Measurements from ENCODE around the gene ACOX3. TPM values are rescaled to one million over a fixed set of nuclear protein-coding genes. Genes with fewer than 3 reads are reported as not detected.

The ACOX3 gene
- total RNA-seq, 1 experiment from 2014 or later = 24.1 TPM

DNA sequence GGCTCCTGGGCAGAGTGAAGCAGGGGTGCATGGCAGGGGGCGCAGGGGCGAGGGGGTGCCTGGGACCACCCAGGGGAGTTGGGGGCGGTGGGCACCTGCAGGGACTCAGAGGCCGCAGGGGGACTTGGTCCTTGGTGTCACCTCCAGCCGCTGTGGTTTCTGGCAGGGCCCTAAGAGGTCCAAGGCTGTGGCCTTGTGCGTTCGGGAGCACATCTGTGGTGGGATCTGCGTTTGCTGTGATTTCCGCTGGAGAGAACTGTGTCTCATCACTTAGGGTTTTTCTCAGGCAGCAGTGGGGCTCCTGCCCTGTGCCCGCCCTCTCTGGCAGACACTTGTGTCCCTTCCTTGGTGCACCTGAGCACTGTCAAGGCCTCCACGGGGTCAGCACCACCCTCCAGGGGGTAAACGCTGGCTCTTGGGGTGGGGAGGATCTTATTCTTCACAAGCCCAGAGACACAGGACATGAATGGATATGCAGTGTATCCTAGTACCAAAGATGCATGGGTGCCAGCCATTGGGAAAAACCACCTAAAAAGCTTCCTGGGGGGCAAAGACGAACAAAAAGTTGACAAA is 66.5 kb downstream of the ACOX3 start:
- DNase-seq (ENCODE audit: low read depth) = no peak

DNA sequence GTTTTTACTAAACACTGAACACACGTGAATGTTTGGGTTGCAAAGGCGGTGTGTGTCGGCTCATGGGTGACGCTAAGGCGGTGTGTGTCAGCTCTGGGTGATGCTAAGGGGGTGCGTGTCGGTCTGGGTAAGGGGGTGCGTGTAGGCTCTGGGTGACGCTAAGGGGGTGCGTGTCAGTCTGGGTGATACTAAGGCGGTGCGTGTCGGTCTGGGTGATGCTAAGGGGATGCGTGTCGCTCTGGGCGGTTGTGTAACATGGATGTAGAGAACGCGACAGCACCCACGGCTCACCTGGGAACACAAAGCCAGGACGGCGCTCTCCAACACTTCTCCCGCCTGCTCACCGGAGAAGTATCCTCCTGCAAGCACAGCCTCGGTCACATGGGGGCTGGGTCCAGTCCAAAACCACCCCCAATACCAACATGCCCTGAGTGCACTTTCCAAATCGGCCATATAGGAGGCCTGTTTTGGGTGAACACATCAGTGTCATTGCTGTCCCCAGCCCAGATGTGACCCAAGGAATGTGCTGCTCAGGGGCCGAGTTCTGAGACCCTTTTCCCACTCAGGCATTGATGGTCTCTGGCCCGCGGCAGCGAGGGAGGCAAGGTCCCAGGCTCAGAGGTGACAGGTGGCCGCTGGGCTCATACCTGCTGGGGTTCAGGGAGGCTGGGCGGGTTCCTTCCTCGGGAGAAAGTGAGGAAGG is 67.1 kb downstream of the ACOX3 start:
- DNase-seq (ENCODE audit: low read depth) = no peak

DNA sequence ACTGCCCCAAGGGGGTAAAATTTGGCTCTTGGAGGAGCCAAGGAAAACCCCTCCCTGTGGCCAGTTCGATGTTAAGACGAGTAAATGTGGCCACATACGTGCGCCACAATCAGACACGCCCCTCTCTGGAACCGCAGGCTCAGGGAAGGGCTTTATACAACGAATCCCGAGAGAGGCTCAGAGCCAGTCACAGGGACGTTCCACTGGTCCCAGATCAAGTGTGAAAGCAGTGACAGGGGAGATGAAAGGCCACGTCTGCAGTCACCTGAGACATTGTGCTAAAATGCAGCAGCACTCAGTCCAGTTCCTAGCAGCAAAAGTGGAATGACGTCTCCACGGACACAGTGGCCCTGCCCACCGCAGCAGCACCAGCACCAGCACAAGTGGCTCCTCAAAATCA is 68.0 kb downstream of the ACOX3 start:
- no peak for DNase-seq (ENCODE audit: low read depth)

DNA sequence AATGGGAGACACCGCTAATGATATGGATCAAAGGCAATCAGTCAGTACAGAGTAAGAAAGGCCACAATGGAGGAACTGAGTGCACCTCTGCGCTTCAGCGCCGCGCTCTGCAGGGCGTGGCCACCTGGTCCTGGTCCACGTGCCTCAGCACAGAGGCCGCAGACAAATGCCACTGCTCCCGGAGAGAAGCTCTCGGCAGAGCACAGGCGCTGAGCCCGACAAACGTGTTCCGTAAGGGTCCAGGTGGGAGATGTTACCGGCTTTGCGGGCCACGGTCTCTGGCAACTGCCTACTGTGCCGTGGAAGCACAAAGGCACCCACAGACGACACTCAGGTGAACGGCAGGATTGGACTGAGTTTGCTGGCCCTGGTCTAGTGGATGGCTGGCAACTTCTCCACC is 68.9 kb downstream of the ACOX3 start:
- DNase-seq (ENCODE audit: low read depth) = no peak

DNA sequence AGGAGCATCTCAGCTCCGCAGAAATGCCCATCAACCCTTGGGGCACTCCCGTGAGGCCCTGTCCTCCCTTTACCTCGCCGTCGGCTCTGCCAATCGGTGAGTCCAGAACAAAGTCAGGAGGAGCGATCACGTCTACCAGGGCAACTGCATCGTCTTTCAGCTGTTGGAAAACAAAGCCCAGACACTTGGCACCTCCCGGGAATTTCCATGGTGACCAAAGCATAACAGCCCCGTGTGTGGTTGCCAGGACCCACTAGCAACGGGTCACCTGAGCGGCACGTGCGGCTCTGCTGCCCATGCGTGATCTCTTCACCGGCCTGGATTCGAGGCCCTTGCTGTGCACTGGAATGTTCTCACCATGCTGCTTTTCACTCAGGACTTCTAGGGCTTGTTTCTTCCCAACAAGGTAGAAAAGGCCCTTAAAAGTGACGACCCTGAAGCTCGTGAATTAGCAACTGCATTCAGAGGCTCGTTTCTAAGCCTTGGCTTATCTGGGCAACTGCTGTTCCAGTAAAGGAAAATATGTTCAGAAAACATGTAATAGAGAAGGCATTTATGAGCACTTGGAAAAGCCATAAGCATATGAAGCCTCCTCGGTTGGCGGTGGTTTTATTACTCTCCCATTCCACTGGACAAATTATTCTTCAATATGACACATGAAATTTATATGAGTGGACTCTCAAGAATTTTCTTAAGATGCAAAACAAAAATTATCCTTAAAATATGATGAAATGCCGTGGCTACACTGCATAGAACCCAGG is 69.5 kb downstream of the ACOX3 start:
- DNase-seq (ENCODE audit: low read depth) = no peak

DNA sequence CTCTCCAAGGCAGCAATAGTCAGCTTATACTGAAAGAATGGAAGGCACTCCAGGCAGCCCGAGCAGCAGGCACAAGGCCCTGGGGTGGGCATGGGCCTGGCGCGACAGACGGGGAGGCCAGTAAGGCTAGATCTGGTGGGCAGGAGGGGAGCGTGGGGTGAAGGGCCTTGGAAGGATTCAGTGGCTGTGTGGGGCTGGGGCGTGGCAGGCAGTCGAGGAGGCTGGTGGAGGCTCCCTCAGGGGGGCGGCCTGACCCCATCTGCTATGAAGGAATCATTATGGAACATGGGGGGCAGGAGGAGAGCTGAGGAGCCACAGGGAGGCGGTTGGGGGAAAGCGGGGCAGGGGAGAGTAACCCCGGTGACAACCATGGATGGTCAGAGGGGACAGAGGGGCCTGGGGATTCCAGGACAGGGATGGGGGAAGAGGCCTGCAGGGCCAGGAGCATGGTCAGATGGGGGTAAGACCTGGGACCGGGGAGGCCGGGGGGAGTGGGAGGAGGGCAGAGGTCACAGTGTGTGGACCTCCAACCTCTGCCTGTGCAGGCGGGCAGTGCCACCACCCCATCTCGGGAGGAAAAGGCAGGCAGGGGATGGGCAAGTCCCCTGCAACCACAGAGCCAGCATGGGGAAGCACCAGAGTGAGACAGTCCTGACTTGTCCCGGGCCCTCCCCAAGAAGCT is 70.3 kb downstream of the ACOX3 start:
- no peak for DNase-seq (ENCODE audit: low read depth)

DNA sequence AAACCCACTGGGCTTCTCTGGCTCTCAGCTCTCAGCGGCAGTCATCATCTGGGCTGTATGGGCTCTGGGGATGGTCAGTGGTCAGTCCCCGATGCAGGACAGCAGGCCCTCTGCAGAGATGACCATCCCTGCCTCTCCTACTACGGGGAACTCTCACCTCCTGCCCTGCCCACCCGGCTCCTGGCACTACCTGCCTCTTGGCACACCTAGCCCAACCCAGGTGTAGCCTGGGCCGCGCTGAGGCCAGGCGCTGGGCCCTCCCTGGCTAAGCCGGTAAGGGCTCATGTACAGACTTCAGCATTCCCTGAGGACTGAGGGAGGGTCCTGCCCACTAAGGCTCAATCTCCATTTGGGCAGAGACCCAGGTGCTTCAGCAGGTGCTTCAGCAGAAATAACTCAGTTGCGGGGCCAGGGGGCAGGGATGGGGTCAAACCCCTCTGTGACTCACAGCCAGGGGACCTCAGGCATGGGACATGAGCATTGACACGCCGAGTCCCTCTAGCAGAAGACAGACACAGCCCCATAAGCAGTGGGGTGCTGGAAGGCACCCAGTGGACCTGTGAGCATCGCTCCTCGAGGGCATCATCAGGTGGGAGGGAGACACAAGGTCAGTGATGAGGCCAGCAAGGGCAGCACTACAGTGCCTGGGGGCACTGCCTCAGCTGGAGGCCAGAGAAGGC is 71.0 kb downstream of the ACOX3 start:
- DNase-seq (ENCODE audit: low read depth) = no peak

DNA sequence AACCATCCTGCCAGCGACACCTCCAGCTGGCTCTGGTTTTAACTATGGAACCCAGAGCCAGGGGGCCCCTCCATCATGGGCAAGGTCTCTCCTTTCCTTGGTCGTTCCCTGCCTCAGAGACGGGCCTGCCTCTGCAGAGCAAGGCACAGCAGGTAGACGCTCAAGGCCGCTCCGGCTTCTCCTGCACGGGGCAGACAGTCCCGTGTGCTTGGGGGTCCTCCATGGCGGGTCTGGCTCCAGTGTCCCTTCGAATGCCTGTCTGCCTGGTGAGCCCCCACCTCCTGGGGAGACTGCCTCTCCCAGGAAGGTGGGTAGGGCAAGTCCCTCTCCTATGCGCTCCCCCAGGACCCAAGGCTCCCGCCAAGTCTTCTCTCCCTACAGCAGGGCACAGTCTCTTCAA is 71.5 kb downstream of the ACOX3 start:
- no peak for DNase-seq (ENCODE audit: low read depth)

DNA sequence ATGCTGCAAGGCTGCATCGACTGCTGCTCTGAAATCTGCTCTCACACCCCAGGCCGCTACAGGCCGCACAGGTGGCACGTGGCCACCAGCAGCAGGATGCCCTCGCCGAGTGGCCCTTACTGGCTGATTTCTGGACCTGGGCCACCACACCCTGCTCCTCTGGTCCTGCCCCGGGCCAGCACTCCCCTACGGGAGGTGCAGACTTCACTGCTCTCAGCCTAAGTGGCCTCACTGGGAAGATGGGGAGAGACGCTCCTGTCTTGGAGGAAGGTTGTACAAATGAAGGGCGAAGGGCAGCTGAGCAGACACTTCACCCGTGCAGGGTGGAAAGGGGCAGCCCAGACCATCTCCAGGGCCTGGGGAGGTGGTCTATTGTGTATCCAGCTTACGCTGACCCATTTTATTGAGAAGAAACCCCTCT is 72.5 kb downstream of the ACOX3 start:
- no peak for DNase-seq (ENCODE audit: low read depth)

DNA sequence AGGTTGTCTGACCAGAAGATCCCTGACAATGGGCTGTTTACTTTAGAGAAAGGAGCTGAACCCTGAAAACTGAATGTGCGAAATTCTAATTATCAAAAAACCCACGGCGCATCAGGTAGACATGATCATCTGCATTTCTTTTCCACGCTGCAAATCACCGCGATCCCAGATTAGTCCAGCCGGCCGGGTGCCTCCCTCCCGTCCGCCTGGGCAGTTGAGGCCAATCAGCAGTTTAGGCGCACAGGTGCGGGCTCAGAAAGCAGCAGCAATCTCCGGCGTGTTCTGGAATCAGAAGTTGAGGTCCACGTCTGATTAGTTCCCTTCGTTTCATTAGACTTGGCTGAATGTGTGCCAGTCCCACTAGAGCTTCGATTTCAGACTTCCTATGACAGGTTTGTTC is 73.9 kb downstream of the ACOX3 start:
- DNase-seq (ENCODE audit: low read depth) = no peak

DNA sequence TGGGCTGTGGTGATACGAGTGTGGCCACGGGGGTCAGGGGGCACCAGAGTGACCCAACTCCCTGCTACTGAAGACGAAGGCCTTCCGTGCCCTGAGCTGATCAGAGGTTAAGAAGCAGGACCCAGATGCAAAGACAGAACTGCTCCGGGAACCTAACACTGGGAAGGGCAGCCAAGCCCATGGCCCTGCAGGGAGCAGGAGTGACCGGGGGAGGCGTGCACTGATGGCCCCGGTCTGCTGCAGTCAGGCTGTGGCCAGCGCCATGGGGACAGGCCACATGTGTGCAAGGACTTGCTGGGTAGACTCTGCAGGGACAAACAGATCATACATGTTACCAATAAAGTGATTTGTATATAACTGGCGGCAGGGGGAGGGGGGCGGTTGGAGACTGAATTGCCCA is 74.6 kb downstream of the ACOX3 start:
- DNase-seq (ENCODE audit: low read depth) = no peak

DNA sequence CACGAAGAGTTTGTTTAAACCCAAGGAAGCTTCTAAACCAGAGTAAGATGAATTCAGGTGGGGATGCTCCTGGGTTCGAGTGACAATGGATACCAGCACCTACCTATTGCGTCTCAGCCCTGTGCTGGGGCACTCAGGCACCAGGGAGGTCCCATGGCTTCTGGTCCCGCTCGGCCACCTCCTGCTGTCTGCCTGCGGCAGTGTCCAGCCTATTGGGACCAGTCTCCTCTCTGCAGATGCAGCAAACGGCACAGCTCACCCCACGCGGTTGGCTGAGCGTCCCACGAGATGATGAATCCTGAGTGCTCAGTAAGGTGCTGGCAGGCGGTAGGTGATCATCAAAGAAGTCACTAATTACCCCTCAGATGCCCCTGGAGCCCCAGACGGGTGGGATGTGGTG is 75.2 kb downstream of the ACOX3 start:
- no peak for DNase-seq (ENCODE audit: low read depth)

DNA sequence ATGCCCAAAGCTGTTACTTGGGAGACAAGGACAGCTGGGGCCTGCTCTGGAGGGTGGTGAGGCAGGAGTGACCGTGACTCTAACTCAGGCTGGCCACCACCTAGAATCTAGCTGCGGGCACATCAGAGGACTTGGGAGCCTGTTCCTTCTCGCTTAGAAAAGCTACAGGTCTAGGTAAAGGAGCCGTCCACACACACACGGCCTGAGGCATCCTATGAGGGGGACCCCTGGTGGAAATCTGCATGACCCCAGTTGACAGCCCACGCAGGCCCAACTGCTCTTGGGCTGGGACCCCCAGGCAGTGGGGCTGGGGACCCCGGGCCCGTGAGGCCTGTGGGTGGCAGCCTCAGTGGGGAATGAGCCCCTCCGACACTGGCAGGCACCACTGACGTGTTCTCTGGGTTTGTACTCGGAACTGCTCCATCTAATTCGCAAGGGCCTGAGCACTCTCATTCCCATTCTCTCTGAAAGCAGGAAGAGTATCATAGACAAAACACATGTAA is 75.6 kb downstream of the ACOX3 start:
- DNase-seq (ENCODE audit: low read depth) = no peak

DNA sequence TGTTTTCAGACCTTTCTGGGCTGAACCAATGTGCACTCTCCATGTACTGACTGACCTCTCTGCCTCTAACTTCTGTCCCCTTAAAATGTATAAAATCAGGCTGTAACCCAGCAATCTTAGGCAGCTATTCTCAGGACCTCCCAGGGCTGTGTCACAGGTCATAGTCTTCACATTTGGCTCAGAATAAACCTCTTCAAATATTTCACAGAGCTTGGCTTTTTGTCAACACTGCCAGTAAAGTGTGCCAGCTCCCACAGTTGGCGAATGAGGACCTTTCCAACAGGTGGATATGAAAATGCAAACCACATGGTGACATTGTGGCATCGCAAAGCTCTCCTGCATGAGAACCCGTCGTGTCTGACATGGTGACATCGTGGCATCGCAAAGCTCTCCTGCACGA is 76.4 kb downstream of the ACOX3 start:
- peak; percentile 38 for DNase-seq (ENCODE audit: low read depth)

DNA sequence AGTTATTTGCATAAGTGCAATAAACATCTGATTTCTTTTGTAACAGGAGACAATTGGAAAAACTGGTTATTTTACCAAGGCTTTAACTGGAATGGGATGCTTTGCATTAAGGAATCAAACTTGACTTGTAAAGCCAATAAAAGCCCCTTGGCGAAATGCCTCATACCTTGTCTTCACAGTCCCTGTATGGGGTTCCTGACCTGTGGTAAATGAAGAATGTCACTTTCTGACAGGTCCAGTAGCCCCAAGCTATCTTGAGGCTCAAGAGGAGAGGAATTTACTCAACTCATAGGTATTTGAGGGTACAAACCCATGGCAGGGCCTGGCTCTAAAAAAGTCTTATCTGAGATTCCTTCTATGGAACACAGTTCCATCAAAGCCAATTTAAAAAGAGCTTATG is 78.0 kb downstream of the ACOX3 start:
- peak; percentile 98 for DNase-seq (ENCODE audit: low read depth)

DNA sequence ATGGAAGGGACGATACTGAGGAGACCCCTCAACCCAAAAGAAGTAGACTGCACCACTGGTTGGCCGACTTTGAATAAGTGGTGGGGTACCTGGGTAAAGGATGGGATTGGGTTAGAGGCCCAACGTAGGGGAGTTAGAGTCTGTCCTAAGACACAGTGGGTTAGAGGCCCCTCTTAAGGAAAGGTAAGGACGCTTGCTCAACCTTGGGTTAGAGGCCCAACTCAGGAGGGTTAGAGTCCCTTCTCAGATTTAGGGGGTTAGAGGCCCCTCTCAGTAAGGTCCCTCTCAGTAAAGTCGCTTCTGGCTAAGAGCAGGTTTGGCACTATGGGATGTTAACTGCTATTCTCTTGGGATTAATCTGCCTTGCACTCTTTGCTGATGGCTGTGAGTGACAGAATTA is 81.3 kb downstream of the ACOX3 start:
- DNase-seq (ENCODE audit: low read depth) = no peak

DNA sequence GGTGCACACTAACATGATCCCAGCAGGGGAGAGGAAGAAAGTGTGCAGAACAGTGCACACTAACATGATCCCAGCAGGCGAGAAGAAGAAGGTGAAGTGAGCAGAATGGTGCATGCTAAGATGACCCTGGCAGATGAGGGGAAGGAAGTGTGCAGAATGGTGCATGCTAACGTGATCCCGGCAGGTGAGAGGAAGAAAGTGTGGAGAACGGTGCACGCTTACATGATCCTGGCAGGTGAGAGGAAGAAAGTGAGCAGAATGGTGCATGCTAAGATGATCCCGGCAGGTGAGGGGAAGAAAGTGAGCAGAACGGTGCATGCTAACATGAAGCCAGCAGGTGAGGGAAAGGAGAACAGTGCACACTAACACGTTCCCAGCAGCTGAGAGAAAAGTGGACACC is 83.7 kb downstream of the ACOX3 start:
- DNase-seq (ENCODE audit: low read depth) = no peak

DNA sequence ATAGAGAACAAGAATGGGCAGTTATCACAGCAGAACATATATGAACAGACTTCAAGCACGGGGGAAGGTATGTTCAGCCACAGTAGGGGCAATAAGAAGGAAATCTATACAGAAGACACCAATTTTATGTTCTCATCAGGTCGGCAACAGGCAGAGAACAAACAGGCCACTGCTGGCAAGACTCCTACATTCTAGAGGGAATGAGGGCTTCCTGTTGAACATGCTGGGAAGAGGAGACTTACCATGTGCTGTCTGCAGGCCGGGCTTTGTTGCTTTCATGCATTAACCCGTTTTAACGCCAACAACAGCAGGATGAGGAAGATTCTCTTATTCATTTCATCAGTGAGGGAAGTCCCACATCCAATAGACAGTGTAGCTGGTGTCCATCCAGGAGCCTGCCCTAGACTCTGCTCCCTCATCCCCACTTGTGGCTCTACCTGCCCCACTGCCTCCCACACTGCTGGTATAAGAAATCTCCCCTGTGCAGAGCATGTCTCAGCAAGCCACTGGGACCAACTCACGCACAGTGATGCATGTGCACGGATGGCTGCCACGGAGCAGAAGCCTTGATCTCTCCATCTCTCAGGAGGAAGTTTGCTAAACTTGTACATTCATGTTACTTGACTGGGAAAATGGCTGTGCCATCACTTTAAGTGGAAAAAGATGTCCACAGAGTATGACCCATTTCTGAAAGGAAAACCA is 84.5 kb downstream of the ACOX3 start:
- peak; percentile 28 for DNase-seq (ENCODE audit: low read depth)

DNA sequence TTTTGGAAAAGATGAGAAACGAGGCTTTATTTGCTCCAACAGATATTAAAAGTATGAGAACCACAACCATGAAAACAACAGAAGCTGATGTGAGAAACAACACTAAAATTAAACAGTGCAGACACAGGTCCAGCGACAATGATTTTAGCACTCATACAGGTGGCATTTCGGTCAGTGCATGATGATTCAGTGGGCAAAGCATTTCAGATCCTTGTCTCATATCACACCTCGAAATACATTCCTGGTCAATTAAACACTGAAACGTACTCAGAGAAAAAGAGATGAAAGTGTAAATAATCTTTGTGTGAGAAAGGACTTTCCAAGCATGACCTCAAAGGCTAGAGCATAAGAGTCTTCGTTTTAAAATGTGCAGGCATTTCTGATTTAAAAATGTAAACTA is 85.2 kb downstream of the ACOX3 start:
- DNase-seq (ENCODE audit: low read depth) = peak; percentile 60

DNA sequence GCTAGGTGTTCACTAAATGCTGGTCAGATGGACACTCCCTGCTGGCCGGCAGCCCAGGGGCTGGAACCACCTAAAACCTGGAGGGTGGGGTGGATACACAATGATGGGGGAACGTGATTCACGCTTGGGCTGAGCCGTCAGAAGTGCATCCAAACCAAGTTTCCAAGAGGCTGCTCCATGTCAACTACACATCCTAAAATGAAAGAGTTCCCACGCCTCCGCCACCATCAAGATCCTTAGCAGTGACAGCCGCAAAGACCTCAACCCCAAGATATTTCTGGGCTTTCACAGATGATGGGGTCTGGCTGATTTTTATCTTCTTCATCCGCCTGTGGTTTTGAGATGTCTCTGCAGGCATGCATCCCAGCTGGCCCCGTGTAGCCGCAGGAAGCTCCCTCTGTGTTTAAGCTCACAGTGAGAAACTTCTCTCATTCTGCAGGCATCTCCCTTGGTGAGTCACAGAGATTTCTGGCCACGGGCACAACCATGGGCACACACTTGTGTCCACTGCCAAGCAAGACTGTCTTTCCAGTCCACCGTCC is 86.5 kb downstream of the ACOX3 start:
- DNase-seq (ENCODE audit: low read depth) = peak; percentile 87

DNA sequence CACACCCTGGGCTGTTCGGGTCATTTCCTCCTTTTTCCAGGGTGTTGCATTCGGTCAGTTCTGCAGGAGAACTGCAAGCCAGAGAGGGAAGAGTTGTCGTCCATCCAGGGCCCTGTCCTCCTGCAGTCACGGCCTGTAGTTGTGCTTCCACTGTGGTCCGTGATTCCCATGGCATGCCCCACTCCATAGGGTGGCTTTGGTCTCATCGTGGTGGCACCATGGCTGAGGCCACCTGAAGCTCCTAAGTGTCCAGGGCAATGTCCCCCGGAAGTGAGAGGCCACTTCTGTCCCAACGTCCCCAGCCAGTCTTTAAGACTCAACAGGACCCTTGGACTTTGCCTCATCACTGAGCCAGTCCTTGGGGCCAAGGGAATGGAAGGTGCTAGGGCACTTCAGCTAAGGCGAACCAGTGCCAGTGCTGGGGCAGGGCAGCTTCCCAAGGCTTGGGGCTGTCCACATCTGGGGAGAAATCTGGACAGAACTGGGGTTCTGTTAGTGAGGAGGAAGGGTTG is 87.3 kb downstream of the ACOX3 start:
- no peak for DNase-seq (ENCODE audit: low read depth)
